PC-3 (cell line): ENCODE results near the gene MPND.

Experiments used
- EZH2 ChIP-seq: fragments of 300-600 bp; sonication (generic); IDR thresholded peaks from one replicate; pipeline ENCODE4 v1.6.1; 2017; ENCODE audit warnings: antibody characterized with exemption, mild to moderate bottlenecking, low read length; ENCODE audit not compliant: unreplicated experiment
- TF ChIP-seq, protein P1 (sequence below): fragments of 300-600 bp; sonication (generic); conservative IDR thresholded peaks from 2 replicates; pipeline ENCODE4 v1.5.1; 2017; ENCODE audit warnings: antibody characterized with exemption, low read depth, mild to moderate bottlenecking, low read length

DNA sequence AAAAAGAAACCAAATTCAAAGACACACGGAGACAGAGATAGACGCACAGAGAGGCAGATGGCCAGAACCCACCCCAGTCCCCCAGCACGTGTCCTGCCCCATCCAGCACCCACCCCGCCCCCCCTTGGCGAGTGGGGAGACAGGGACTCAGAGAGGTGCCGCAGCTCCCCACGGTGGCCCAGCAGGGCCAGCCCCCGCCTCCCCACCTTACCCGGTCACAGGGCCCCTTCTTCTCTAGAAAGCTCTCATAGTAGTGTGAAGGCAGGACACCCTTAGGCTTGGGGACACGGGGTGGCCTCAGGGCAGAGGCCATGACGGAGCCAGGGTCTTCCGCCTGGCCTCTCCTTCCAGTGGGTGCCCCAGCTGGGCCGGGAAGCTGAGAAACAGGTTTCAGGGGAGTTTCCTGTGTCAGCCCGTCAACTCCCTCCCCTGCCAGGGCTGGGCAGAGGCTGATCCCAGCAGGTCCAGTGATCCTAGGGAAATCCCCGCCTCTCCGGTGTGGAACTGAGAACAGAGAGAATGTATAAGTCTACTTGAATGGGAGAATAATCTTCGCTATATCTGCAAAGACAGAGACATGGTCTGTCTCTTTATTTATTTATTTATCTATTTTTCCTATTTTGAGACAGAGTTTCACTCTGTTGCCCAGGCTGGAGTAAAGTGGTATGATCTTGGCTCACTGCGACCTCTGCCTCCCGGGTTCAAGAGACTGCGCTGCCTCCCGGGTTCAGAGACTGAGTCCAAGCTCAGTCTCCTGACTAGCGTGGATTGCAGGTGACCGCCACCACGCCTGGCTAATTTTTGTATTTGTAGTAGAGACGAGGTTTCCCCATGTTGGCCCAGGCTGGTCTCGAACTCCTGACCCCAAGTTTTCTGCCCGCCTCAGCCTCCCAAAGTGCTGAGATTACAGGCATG lies 4.7 kb upstream of the MPND start, which contains the start of gene STAP2:
- TF ChIP-seq, protein P1, sequence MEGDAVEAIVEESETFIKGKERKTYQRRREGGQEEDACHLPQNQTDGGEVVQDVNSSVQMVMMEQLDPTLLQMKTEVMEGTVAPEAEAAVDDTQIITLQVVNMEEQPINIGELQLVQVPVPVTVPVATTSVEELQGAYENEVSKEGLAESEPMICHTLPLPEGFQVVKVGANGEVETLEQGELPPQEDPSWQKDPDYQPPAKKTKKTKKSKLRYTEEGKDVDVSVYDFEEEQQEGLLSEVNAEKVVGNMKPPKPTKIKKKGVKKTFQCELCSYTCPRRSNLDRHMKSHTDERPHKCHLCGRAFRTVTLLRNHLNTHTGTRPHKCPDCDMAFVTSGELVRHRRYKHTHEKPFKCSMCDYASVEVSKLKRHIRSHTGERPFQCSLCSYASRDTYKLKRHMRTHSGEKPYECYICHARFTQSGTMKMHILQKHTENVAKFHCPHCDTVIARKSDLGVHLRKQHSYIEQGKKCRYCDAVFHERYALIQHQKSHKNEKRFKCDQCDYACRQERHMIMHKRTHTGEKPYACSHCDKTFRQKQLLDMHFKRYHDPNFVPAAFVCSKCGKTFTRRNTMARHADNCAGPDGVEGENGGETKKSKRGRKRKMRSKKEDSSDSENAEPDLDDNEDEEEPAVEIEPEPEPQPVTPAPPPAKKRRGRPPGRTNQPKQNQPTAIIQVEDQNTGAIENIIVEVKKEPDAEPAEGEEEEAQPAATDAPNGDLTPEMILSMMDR, result no peak
- no peak for TF ChIP-seq EZH2
